Muscle of arm (tissue), 12 donors: ENCODE results near the gene RAB17. TPM values are rescaled to one million over a fixed set of nuclear protein-coding genes. Genes with fewer than 3 reads are reported as not detected.

ENCODE experiments used
- DNase-seq: peaks from one replicate; pipeline ENCODE4 v3.0.0-alpha.2; 2013
- polyA plus RNA-seq, 12 donors: library from polyadenylated mRNA; unstranded; fragments of 120-200 nt; gene quantifications; one replicate each; pipeline ENCODE4 v1.2.1, GENCODE V29; 2013; ENCODE audit not compliant: insufficient read length in 12 of 12

Gene RAB17
- polyA plus RNA-seq, 12 donors, result 1.0 to 10.7 (median 2.0) TPM; not detected in 1

DNA sequence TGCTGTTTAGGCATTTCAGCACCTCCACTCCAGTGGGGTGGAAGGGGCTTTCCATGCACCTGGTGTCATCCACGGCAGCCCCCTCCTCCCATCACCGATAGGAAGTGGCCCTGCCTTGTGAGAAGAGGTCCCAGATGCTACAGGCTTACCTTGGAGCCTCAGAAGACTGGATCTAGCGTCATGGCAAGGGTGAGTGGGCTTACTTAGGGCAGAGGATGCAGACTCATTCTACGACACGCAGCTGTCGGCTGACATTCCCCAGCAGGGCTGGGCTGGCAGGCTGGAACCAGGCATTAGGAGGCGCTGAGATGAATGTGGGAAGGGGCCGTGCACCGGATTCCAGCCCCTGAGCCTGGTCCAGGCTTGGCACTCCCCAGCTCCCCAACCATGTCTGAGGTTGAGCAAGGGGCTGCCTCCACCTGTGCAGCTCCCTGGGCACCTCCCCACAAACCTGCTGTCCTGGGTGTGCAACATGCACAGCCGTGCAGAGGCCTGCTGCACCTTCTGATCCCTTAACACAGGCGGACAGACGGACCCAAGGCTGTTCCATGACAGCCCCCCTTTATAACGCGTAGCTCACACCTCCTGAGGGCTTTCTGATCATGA is 25.9 kb downstream of the RAB17 start:
- DNase-seq, result no peak

DNA sequence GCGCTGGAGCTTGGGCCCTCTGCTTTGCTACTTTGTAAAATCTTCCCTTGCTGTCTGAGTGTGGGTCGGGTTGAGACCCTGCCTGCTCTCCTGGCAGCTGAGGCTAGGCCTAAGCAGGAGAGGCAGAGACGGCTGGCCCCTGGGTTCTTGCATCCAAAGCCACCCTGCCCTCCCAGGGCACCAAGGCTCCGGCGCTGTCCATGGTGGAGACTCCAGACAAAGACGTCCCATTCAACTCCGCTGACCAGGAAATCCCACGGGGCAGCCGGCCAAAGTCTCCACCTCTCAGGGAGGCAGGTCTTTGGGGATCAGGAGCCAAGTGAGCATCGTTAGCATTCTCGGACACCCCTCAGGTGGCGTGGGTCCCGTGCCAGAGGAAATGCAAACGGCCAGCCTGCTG is 26.7 kb downstream of the RAB17 start:
- no peak for DNase-seq

DNA sequence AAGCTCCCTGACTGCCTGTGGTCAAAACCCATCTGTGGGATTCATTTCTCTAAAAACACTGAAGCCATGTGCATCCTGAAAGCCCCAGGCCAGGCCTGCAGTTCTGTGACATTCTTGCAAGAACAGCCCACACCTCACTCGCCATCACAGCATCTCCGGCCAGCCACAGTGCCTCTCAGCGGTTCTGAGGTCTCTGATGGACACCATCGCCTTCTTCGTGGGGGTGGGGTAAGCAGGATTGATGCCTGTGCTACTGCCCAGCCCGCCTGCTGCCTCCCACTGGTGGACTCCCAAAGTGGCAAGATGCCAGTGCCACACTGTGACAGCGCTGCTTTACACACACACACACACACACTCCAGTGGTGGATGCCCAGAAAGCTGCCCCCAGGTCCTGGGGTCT is 29.3 kb downstream of the RAB17 start:
- no peak for DNase-seq

DNA sequence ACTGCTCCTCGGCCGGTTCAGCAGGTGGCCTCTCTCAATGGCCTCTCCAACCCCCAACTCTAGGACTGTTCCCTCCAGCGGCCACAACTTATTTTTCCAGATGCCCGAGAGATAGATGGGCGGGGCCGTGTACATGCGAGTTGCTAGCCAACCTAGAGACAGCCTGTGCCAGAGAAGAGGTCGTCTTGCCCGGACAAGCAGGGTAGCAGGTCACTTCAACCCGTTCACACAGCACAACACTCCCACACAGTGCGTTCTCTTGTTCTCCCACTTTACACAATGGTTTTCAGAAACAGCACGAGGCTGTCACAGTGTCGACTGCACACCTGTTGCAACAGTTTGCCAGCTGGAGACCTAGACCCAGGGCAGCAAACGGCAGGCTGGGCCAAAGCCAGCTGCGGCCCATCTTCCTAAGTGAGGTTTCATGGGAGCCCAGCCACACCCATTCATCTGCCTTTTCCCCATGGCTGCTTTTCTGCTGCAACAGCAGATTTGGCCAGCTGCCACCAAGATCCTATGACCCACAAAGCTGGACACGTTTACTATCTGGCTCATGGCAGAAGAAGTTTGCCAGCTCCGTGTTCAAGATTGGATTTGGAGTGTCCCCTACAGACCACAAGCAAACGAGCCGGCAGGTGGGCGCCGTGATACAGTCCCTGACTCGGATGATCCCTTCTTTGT is 31.4 kb downstream of the RAB17 start:
- peak; percentile 56 for DNase-seq

- no peak for DNase-seq
These were observed 32.9 kb downstream of the RAB17 start for GRCh38 chr2:237557633-237558015.

- DNase-seq, result no peak
These were observed 33.5 kb downstream of the RAB17 start for GRCh38 chr2:237556773-237557632.

DNA sequence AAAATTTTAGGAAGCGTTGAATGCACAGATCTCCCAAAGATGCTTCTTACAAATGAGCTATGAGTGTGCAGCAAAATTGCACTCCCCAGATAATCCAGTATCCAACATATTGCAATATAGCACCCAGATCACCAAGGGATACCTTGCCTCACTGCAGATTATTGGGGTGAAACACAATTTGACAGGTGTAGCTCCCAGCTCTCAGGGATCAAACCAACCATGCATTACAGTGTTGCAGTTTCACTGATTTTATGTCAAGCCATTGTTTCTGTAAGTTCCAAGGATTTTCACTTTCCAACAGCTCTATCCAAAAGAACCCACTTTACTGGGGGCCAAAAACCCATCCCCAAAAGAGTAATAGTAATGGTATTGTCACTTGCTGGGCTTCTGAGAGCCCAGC is 35.0 kb downstream of the RAB17 start:
- no peak for DNase-seq

DNA sequence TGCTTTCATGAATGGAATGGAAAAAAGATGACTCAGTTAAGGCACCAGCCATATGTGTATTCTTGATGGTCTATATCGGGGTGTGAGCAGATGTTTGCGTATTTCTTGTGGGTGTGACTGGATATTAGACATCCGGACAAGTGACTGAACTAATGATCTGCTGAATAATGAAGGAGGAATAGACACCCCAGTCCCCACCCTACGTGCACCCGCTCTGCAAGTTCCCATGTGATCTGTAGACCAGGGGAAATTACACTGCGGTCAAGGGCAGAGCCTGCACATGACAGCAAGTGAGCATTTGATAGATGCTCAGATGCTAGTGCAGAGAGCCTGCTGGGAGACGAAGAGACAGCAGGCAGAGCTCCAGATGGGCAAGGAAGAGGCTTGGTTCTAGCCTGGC is 36.6 kb downstream of the RAB17 start:
- no peak for DNase-seq

- no peak for DNase-seq
These were observed 37.6 kb downstream of the RAB17 start for GRCh38 chr2:237552908-237553307.

DNA sequence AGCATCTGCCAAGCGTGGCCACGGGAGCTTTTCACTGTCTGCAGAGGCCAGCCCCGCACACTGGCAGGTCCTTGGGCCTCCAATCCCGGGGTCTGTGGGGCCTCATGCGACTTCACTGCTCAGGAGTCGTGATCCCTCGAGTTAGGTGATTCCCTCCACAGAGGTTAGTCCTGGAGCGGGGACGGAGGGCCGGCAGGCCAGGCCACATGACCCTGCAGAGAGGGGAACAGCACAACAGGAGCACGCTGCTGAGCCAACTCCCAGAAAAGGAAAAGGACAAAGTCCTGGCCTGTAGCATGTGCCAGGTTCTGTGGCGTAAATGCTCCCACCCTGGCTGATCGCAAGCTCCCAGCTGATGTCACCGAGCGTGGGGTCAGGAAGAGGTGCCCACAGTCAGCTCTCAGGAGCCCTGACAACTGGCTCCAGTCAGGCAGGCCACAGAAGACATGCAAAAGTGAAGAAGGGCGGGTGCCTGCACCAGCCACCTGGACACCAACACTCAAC is 39.4 kb downstream of the RAB17 start:
- no peak for DNase-seq

GRCh38 chr2:237549643-237550415 is 40.7 kb downstream of the RAB17 start:
- DNase-seq, result no peak

DNA sequence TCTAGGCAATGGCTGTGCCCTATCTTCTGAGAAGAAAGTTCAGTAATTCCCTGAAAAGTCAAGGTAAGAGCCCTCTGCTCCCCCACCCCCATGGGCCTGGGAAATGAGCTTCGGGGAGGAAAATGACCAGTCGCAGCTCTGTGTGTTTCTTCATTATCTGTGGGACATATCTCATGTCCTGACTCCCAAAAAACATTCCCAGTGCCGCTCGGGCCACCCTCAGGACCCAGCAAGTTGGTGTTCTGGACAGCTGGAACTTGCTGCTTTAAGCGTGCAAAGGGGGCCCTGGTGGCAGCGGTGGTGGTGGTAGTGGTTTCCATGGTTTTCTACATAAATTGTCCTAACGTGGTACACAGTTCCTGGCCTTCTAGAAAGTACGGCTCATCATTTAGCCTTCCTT is 41.3 kb downstream of the RAB17 start:
- no peak for DNase-seq

- DNase-seq, result no peak
These were observed 42.6 kb downstream of the RAB17 start for GRCh38 chr2:237547841-237548416.

DNA sequence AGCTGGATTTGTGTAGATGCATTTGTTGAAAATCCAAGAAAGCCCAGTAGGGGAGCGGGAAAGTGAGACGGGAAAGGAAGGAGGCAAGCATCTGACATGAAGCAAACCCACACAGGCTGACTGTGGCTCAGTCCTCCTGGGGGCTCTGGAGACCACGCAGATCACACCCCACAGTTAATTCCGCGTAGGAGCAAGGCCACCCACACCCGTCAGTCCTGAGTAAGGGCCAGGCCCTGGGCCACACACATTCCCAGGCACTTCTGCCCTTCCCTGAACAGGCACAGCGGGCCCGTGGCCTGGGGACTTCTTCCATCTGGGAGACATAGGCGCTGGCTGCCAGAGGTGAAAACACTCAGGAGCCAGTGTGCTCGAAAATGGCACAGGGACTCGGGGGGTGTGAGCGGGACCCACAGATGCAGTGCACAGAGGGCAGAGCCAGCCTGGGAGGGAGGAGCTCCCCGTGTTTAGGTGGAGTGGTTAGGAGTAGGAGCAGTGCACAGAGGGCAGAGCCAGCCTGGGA is 43.6 kb downstream of the RAB17 start:
- DNase-seq, result no peak

- no peak for DNase-seq
These were observed 44.3 kb downstream of the RAB17 start for GRCh38 chr2:237546040-237546875.

- no peak for DNase-seq
These were observed 48.4 kb downstream of the RAB17 start for GRCh38 chr2:237542001-237542704.

GRCh38 chr2:237541243-237541642 is 49.3 kb downstream of the RAB17 start:
- no peak for DNase-seq

DNA sequence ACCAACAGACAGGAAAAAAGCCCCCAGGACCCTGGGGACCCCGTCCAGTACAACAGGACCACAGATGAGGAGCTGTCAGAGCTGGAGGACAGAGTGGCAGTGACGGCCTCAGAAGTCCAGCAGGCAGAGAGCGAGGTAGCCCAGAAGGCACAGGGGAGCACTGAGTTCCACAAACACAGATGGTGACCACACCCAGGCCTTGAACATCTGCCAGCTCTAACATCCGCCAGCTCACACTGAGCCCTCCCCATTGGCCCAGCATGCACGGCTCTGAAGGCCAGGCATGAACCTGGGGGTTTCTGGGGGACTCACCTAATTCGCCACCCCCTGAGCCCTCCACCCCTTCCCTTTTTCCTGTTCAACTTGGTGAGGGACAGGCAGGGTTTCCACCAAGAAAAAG is 49.7 kb downstream of the RAB17 start:
- DNase-seq, result peak; percentile 66

DNA sequence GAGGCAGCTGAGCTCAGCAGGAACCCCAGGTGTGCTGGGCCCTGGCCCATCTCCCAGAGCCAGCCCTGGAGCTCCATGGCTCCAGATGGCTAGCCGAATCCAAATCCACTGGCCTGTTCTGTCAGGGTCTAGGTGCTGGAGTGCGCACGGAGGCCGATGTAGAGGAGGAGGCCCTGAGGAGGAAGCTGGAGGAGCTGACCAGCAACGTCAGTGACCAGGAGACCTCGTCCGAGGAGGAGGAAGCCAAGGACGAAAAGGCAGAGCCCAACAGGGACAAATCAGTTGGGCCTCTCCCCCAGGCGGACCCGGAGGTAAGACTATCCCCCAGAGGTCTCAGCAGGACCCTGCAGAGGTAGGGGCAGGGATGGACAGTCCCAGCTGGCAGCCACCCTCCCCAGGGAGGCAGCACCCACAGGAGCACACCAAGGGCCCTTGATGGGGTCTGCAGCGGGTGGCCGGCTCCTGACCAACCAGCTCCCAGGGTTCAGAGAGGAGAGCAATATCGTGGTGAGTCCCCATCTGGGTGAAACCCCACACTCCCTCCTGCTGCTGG is 50.2 kb downstream of the RAB17 start:
- no peak for DNase-seq
